Caco-2 (cell line): ENCODE results near the gene YES1. TPM values are rescaled to one million over a fixed set of nuclear protein-coding genes. Genes with fewer than 3 reads are reported as not detected.

Experiments
- BruUV-seq: library from RNA; stranded (reverse); fragments of 400-500 nt; replicated peaks from 2 replicates; lab custom pipeline; 2021; lab: Mats Ljungman, UMichigan
- CTCF ChIA-PET: fragments of 300-600 bp; sonication (Branson Sonifier 250); formaldehyde crosslinking; loops from one replicate; lab custom pipeline; 2022; ENCODE audit warnings: antibody characterized with exemption; lab: Charles Lee
- POLR2A ChIA-PET: fragments of 300-600 bp; sonication (Branson Sonifier 250); formaldehyde crosslinking; loops from one replicate; lab custom pipeline; 2022; ENCODE audit warnings: antibody characterized with exemption; lab: Charles Lee
- DNase-seq, 2 experiments: peaks; one replicate each; pipeline versions ENCODE4 v3.0.0 to v3.0.0-alpha.2; 2020 to 2022
- H3K27me3 ChIP-seq: replicated peaks from 2 replicates; pipeline ENCODE4 v1.6.0; 2011; ENCODE audit warnings: low read length; ENCODE audit not compliant: control insufficient read depth, insufficient read depth
- H3K36me3 ChIP-seq: 2 replicates; pipeline ENCODE4 v1.5.1; 2011; ENCODE audit warnings: low read length; ENCODE audit not compliant: control insufficient read depth, insufficient read depth
- H3K4me1 ChIP-seq: fragments of 250-450 bp; sonication (Bioruptor Pico); 2 replicates; pipeline ENCODE4 v1.5.1; 2020; ENCODE audit warnings: mild to moderate bottlenecking
- H3K4me3 ChIP-seq: 2 replicates; pipeline ENCODE4 v1.5.1; 2011; ENCODE audit warnings: low read depth, mild to moderate bottlenecking, control low read depth, low read length
- H3K9me3 ChIP-seq: fragments of 250-450 bp; sonication (Bioruptor Pico); 2 replicates; pipeline ENCODE4 v1.5.1; 2020; ENCODE audit warnings: mild to moderate bottlenecking, moderate library complexity
- H3K27ac Mint-ChIP-seq: one replicate; pipeline ENCODE4 v1.8.0; 2022; ENCODE audit warnings: mixed read lengths; ENCODE audit not compliant: unreplicated experiment
- H3K27me3 Mint-ChIP-seq: one replicate; pipeline ENCODE4 v1.8.0; 2022; ENCODE audit warnings: mixed read lengths; ENCODE audit not compliant: insufficient read depth, unreplicated experiment
- H3K36me3 Mint-ChIP-seq: one replicate; pipeline ENCODE4 v1.8.0; 2022; ENCODE audit warnings: mild to moderate bottlenecking, mixed read lengths; ENCODE audit not compliant: insufficient read depth, unreplicated experiment
- H3K4me1 Mint-ChIP-seq: one replicate; pipeline ENCODE4 v1.8.0; 2022; ENCODE audit warnings: low read depth, mixed read lengths; ENCODE audit not compliant: unreplicated experiment
- H3K4me3 Mint-ChIP-seq: one replicate; pipeline ENCODE4 v1.8.0; 2022; ENCODE audit warnings: mild to moderate bottlenecking, moderate library complexity, mixed read lengths; ENCODE audit not compliant: unreplicated experiment
- H3K9me3 Mint-ChIP-seq: one replicate; pipeline ENCODE4 v1.8.0; 2022; ENCODE audit warnings: mixed read lengths; ENCODE audit not compliant: unreplicated experiment
- intact Hi-C: fragments of 100-400 bp; cut with micrococcal nuclease; formaldehyde crosslinking; loops from one replicate; pipeline ENCODE4 v1.10.0; 2022; ENCODE audit not compliant: unreplicated experiment
- total RNA-seq: library from RNA; stranded (reverse); gene quantifications from 2 replicates; pipeline ENCODE4 v1.2.3, GENCODE V29; 2022
- TF ChIP-seq, protein P1 (sequence below), 2 experiments: fragments of 200-600 bp in 1 of 2; IDR thresholded peaks; 1 replicate in 1 of 2; 2 replicates in 1 of 2; pipeline versions ENCODE4 v1.5.1 to v1.8.0; 2011 to 2022; ENCODE audit warnings: antibody characterized with exemption in 1 of 2, control low read depth in 1 of 2, inconsistent platforms in 1 of 2, low read depth in 1 of 2, low read length in 1 of 2, mild to moderate bottlenecking in 1 of 2, moderate library complexity in 1 of 2; ENCODE audit not compliant: insufficient read depth in 1 of 2, severe bottlenecking in 1 of 2, unreplicated experiment in 1 of 2

The YES1 gene
- total RNA-seq, 1 experiment from 2014 or later, result 95.0 TPM

DNA sequence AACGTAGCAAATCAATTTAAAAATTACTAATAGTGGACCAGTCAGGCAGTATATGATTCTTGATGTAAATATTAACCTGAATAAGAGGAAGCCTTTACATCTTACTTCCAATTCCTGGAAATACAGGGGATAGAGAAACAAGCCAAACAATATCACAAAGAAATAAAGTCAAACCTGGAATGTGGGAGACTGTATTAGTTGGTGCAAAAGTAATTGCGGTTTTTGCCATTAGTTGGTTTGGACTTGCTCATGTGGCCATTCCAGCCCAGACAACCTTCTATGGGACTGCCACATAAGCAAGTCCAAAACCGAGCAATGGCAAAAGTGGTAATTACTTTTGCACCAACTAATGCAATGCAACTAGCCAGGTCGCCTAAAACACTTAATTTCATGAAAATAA lies 38.9 kb upstream of the YES1 start:
- no peak for DNase-seq
- POLR2A ChIA-PET, result no interaction called here
- Mint-ChIP-seq H3K27ac (no peak overlapping the region), H3K4me1 (peaks cover 14% of the 10 kb centered on the region), H3K27me3 (peaks cover 4% of the 10 kb centered on the region), H3K4me3 (no peak overlapping the region), H3K9me3 (peaks cover 10% of the 10 kb centered on the region), H3K36me3 (peaks cover 6% of the 10 kb centered on the region)
- CTCF ChIA-PET, result no interaction called here
- intact Hi-C loops, result no loop called here
- no peak overlapping the region for H3K4me3 ChIP-seq
- TF ChIP-seq, protein P1, sequence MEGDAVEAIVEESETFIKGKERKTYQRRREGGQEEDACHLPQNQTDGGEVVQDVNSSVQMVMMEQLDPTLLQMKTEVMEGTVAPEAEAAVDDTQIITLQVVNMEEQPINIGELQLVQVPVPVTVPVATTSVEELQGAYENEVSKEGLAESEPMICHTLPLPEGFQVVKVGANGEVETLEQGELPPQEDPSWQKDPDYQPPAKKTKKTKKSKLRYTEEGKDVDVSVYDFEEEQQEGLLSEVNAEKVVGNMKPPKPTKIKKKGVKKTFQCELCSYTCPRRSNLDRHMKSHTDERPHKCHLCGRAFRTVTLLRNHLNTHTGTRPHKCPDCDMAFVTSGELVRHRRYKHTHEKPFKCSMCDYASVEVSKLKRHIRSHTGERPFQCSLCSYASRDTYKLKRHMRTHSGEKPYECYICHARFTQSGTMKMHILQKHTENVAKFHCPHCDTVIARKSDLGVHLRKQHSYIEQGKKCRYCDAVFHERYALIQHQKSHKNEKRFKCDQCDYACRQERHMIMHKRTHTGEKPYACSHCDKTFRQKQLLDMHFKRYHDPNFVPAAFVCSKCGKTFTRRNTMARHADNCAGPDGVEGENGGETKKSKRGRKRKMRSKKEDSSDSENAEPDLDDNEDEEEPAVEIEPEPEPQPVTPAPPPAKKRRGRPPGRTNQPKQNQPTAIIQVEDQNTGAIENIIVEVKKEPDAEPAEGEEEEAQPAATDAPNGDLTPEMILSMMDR (IDR thresholded peaks at IDR 0.05; ENCODE audit: insufficient read depth in 1 of 2, low read depth in 1 of 2, low read length in 1 of 2, severe bottlenecking in 1 of 2, unreplicated experiment in 1 of 2), result no peak
- peaks cover 21% of the 10 kb centered on the region for H3K4me1 ChIP-seq
- H3K36me3 ChIP-seq, result no peaks in the 10 kb centered on the region
- no peaks in the 10 kb centered on the region for H3K9me3 ChIP-seq
- no TSS peak for BruUV-seq
- H3K27me3 ChIP-seq, result no peaks in the 10 kb centered on the region

DNA sequence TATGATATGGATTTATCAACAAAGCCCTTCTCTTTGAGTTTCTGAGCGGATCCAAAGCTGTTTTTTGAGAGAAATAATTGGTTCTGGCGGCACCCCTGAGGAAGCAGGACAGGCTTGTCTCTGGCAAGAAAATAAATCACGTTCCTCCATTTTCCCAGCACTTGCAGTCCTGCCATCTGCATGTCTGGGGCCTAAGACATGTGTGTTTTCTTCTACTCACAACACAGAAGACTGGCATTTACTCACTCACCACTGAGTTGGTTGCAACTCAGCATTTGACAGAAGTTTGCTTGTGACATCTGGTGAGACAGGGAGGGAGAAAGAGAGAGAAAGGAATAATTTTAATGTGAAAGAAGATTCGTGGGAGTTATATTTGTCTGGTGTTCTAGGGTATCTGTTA lies 37.0 kb upstream of the YES1 start:
- peak overlapping the region; percentile 82 for H3K27ac Mint-ChIP-seq
- intact Hi-C loops, result no loop called here
- BruUV-seq, result no TSS peak
- ChIA-PET CTCF (interaction anchor here (1.8 kb wide), 1 partner anchor 10 kb away, joined by 8 read pairs; no protein-coding TSS in a partner anchor), POLR2A (no interaction called here)
- H3K4me1 Mint-ChIP-seq, result peaks cover 14% of the 10 kb centered on the region
- H3K9me3 ChIP-seq, result no peaks in the 10 kb centered on the region
- H3K9me3 Mint-ChIP-seq, result peaks cover 10% of the 10 kb centered on the region
- no peak overlapping the region for H3K4me3 Mint-ChIP-seq
- H3K27me3 ChIP-seq, result no peaks in the 10 kb centered on the region
- no peaks in the 10 kb centered on the region for H3K36me3 ChIP-seq
- peaks cover 21% of the 10 kb centered on the region for H3K4me1 ChIP-seq
- H3K4me3 ChIP-seq, result no peak overlapping the region
- TF ChIP-seq, protein P1 (IDR thresholded peaks at IDR 0.05; ENCODE audit: insufficient read depth in 1 of 2, low read depth in 1 of 2, low read length in 1 of 2, severe bottlenecking in 1 of 2, unreplicated experiment in 1 of 2), result no peak
- DNase-seq, result no peak
- peaks cover 4% of the 10 kb centered on the region for H3K27me3 Mint-ChIP-seq
- peaks cover 6% of the 10 kb centered on the region for H3K36me3 Mint-ChIP-seq

DNA sequence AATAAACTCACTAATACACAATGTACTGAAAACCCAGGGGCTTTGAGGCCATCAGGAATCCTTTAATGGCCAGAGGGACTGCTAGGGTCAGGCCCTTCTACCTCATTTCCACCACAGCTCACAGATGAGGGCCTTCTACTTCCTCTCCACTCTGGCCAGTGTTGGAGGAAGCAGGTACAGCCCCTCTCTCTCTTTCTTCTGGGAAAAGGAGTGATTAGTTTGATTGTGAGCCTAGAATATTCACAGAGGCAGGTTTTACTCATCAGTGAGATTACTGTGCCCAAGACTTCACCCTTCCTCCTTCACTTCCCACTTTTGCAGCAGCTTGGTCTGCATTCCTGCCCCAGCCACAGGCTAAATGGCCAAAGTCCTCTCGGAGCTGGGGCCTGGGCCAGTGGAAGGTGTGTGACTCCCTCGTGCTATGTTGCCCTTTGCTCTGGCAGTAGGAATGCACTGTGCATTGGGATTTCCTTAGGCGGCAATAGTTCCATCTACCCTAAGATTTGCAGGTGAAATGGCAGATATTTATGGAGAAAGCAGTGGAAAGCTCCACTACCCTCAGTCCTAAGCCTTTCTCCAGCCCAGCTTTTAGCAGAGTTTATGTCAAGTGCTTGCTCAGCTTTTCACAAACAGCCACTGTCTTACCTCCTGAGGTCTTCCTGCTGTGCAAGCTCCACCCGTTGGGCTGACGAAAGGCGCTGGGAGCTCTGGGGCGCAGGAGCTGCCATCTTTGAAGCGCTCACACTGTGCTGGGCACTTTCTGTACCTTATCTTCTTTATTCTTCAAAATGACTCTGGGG lies 36.2 kb upstream of the YES1 start:
- no TSS peak for BruUV-seq

More for the DNA sequence above, 36.2 kb upstream of the YES1 start:
- Mint-ChIP-seq H3K27me3 (no peaks in the 10 kb centered on the region), H3K27ac (peak overlapping the region; percentile 82), H3K36me3 (peaks cover 6% of the 10 kb centered on the region), H3K4me3 (peak overlapping the region; percentile 31), H3K9me3 (peaks cover 10% of the 10 kb centered on the region), H3K4me1 (peaks cover 14% of the 10 kb centered on the region)
- H3K4me3 ChIP-seq, result no peak overlapping the region
- ChIA-PET CTCF (interaction anchor here (1.8 kb wide), 1 partner anchor 9 kb away, joined by 8 read pairs; no protein-coding TSS in a partner anchor), POLR2A (interaction anchor here (0.5 to 1.1 kb wide), 3 partner anchors 16 to 357 kb away, joined by 3 to 7 read pairs (median 4); no protein-coding TSS in a partner anchor)
- no peaks in the 10 kb centered on the region for H3K36me3 ChIP-seq
- intact Hi-C loops, result no loop called here
- H3K9me3 ChIP-seq, result no peaks in the 10 kb centered on the region
- TF ChIP-seq, protein P1 (IDR thresholded peaks at IDR 0.05; ENCODE audit: insufficient read depth in 1 of 2, low read depth in 1 of 2, low read length in 1 of 2, severe bottlenecking in 1 of 2, unreplicated experiment in 1 of 2), result no peak
- peak; percentile 83 to 94 for DNase-seq
- peaks cover 21% of the 10 kb centered on the region for H3K4me1 ChIP-seq
- H3K27me3 ChIP-seq, result no peaks in the 10 kb centered on the region
